CD14-positive monocyte (primary cell): ENCODE measurements around the gene ECE2. TPM values are rescaled to one million over a fixed set of nuclear protein-coding genes. Genes with fewer than 3 reads are reported as not detected.

Experiments
- DNase-seq, 3 donors: peaks; one replicate each; pipeline ENCODE4 v3.0.0-alpha.2; 2011 to 2022
- H2AFZ ChIP-seq: 2 replicates; pipeline ENCODE4 v1.6.0; 2012; ENCODE audit warnings: mild to moderate bottlenecking, low read depth, low read length, inconsistent platforms; ENCODE audit not compliant: insufficient read depth, poor library complexity, severe bottlenecking
- H3K27ac ChIP-seq, 2 donors: 1 replicate in 1 of 2; 2 replicates in 1 of 2; pipeline ENCODE4 v1.5.1; 2012 to 2013; ENCODE audit warnings: low read length in 2 of 2, control low read depth in 1 of 2, inconsistent platforms in 1 of 2, low read depth in 1 of 2, mild to moderate bottlenecking in 1 of 2
- H3K27me3 ChIP-seq, 2 donors: one replicate each; pipeline versions ENCODE4 v1.6.0 to v1.6.1; 2011 to 2013; ENCODE audit warnings: low read length in 2 of 2; ENCODE audit not compliant: control insufficient read depth in 2 of 2, insufficient read depth in 2 of 2
- H3K36me3 ChIP-seq, 2 donors: replicated peaks in 1 of 2; 1 replicate in 1 of 2; 2 replicates in 1 of 2; pipeline versions ENCODE4 v1.5.1 to v1.6.1; 2012 to 2013; ENCODE audit warnings: low read length in 2 of 2, control low read depth in 1 of 2, inconsistent platforms in 1 of 2, mild to moderate bottlenecking in 1 of 2; ENCODE audit not compliant: insufficient read depth in 2 of 2, control insufficient read depth in 1 of 2
- H3K4me1 ChIP-seq, 2 donors: 1 replicate in 1 of 2; 2 replicates in 1 of 2; pipeline versions ENCODE4 v1.5.1 to v1.6.1; 2012 to 2013; ENCODE audit warnings: low read length in 2 of 2, control low read depth in 1 of 2, inconsistent platforms in 1 of 2, mild to moderate bottlenecking in 1 of 2, moderate library complexity in 1 of 2; ENCODE audit not compliant: insufficient read depth in 2 of 2, control insufficient read depth in 1 of 2
- H3K4me2 ChIP-seq: replicated peaks from 2 replicates; pipeline ENCODE3; 2012; ENCODE audit warnings: low read length, moderate library complexity, mild to moderate bottlenecking; ENCODE audit not compliant: poor library complexity, severe bottlenecking; ENCODE audit errors: extremely low read depth
- H3K4me3 ChIP-seq, 3 experiments: fragments of 200-600 bp in 1 of 3; sonication (generic) in 1 of 3; replicated peaks in 1 of 3; 1 replicate in 2 of 3; 2 replicates in 1 of 3; pipeline ENCODE4 v1.5.1; 2011 to 2013; ENCODE audit warnings: low read length in 3 of 3, mild to moderate bottlenecking in 3 of 3, control low read depth in 2 of 3, low read depth in 2 of 3, inconsistent platforms in 1 of 3, moderate library complexity in 1 of 3
- H3K79me2 ChIP-seq: 2 replicates; pipeline ENCODE4 v1.6.0; 2012; ENCODE audit warnings: mild to moderate bottlenecking, control low read depth, inconsistent platforms, low read length, moderate library complexity; ENCODE audit not compliant: insufficient read depth
- H3K9ac ChIP-seq: 2 replicates; pipeline ENCODE4 v1.6.0; 2017; ENCODE audit warnings: low read length, mild to moderate bottlenecking; ENCODE audit not compliant: insufficient read depth, poor library complexity, severe bottlenecking
- H3K9me3 ChIP-seq, 2 donors: replicated peaks in 1 of 2; 1 replicate in 1 of 2; 2 replicates in 1 of 2; pipeline versions ENCODE4 v1.5.1 to v1.6.1; 2012 to 2013; ENCODE audit warnings: low read length in 2 of 2, control low read depth in 1 of 2; ENCODE audit not compliant: control insufficient read depth in 1 of 2, insufficient read depth in 1 of 2
- H4K20me1 ChIP-seq: 2 replicates; pipeline ENCODE4 v1.6.0; 2012; ENCODE audit warnings: mild to moderate bottlenecking, low read length, control low read depth, moderate library complexity; ENCODE audit not compliant: insufficient read depth
- H3K27ac Mint-ChIP-seq, 7 donors: one replicate each; pipeline ENCODE4 v1.8.0; 2020; ENCODE audit warnings: mild to moderate bottlenecking in 7 of 7, mixed read lengths in 7 of 7, moderate library complexity in 6 of 7, inconsistent platforms in 2 of 7
- H3K27me3 Mint-ChIP-seq, 3 donors: one replicate each; pipeline ENCODE4 v1.8.0; 2021 to 2022; ENCODE audit warnings: low read depth in 3 of 3, mild to moderate bottlenecking in 3 of 3, mixed read lengths in 3 of 3, moderate library complexity in 3 of 3, inconsistent platforms in 1 of 3
- H3K36me3 Mint-ChIP-seq, 2 donors: one replicate each; pipeline ENCODE4 v1.8.0; 2020; ENCODE audit warnings: mixed read lengths in 2 of 2, inconsistent platforms in 1 of 2, mild to moderate bottlenecking in 1 of 2
- H3K4me1 Mint-ChIP-seq: one replicate; pipeline ENCODE4 v1.8.0; 2020; ENCODE audit warnings: mild to moderate bottlenecking, mixed read lengths
- H3K4me3 Mint-ChIP-seq, 2 donors: one replicate each; pipeline ENCODE4 v1.8.0; 2020; ENCODE audit warnings: mild to moderate bottlenecking in 2 of 2, mixed read lengths in 2 of 2, moderate library complexity in 1 of 2
- H3K9me3 Mint-ChIP-seq, 7 donors: one replicate each; pipeline ENCODE4 v1.8.0; 2020 to 2022; ENCODE audit warnings: mixed read lengths in 7 of 7, mild to moderate bottlenecking in 6 of 7, moderate library complexity in 6 of 7, inconsistent platforms in 2 of 7
- WGBS: methylation state at CpG from one replicate; pipeline ENCODE4 v1.1.5; 2013; ENCODE audit warnings: missing lambda C conversion rate; ENCODE audit not compliant: insufficient coverage; 5-methylcytosine and 5-hydroxymethylcytosine counted together
- intact Hi-C, 2 donors: fragments of 100-400 bp; cut with micrococcal nuclease; formaldehyde crosslinking; loops; one replicate each; pipeline versions ENCODE4 v1.15.0 to v1.15.1; 2023
- polyA plus RNA-seq, 3 donors: library from polyadenylated mRNA; depleted of rRNA in 1 of 3; unstranded in 2 of 3; stranded (reverse) in 1 of 3; fragments of 300-500 nt in 2 of 3; fragments of >200 nt in 1 of 3; fragmentation: Illumina TruSeq in 2 of 3; gene quantifications; 1 replicate in 2 of 3; 2 replicates in 1 of 3; pipeline ENCODE4 v1.2.3, GENCODE V29; 2012 to 2021
- TF ChIP-seq, protein P1 (sequence below): fragments of 200-600 bp; IDR thresholded peaks from one replicate; pipeline ENCODE4 v1.8.0; 2022; ENCODE audit warnings: antibody characterized with exemption, mild to moderate bottlenecking

Gene ECE2
- polyA plus RNA-seq, 3 donors = not detected

DNA sequence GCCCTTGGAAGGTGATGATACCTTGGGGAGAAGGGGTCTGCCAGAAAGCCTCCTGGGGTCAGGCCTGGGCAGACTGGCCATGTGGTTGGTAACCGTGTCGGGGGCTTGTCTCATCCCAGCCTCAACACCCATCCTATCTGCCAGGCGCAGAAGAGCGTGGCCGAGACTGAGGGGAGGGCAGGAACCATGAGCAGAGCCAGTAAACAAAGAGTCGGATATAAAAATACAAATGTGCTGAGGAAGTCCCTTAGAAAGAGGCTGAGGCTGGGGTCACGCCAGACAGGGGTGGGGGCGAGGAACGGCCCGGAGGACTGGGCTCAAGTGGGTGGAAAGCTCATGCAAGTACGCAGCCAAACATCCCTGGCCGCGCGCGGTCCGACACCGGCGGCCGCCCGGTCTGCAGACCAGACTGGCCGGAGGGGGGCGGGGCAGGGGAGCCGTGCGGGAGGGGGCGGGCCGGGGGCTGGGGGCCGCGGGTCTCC lies 16.4 kb upstream of the ECE2 start:
- Histone ChIP-seq H2AFZ (no peak overlapping the region), H4K20me1 (peaks cover 16% of the 10 kb centered on the region), H3K4me1 (peaks cover 18 to 22% of the 10 kb centered on the region in 2 donors), H3K79me2 (no peaks in the 10 kb centered on the region), H3K4me2 (no peak overlapping the region), H3K9me3 (peaks cover 0 to 15% of the 10 kb centered on the region in 2 donors), H3K27me3 (peaks cover 35 to 54% of the 10 kb centered on the region in 2 donors), H3K36me3 (peaks cover 0 to 8% of the 10 kb centered on the region in 2 donors), H3K4me3 (no peak overlapping the region), H3K9ac (no peak overlapping the region), H3K27ac (no peak overlapping the region)
- TF ChIP-seq, protein P1, sequence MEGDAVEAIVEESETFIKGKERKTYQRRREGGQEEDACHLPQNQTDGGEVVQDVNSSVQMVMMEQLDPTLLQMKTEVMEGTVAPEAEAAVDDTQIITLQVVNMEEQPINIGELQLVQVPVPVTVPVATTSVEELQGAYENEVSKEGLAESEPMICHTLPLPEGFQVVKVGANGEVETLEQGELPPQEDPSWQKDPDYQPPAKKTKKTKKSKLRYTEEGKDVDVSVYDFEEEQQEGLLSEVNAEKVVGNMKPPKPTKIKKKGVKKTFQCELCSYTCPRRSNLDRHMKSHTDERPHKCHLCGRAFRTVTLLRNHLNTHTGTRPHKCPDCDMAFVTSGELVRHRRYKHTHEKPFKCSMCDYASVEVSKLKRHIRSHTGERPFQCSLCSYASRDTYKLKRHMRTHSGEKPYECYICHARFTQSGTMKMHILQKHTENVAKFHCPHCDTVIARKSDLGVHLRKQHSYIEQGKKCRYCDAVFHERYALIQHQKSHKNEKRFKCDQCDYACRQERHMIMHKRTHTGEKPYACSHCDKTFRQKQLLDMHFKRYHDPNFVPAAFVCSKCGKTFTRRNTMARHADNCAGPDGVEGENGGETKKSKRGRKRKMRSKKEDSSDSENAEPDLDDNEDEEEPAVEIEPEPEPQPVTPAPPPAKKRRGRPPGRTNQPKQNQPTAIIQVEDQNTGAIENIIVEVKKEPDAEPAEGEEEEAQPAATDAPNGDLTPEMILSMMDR = no peak
- H3K27me3 Mint-ChIP-seq = peaks cover 46 to 59% (median 58%) of the 10 kb centered on the region in 3 donors
- DNase-seq = no peak
- 17% methylated on average over 5 of the region's 28 CpGs for WGBS
- peaks cover 23% of the 10 kb centered on the region for H3K4me1 Mint-ChIP-seq
- no peak overlapping the region for H3K27ac Mint-ChIP-seq
- peaks cover 0 to 35% (median 18%) of the 10 kb centered on the region in 7 donors for H3K9me3 Mint-ChIP-seq
- peaks cover 25 to 38% of the 10 kb centered on the region in 2 donors for H3K36me3 Mint-ChIP-seq
- H3K4me3 Mint-ChIP-seq = peak overlapping the region in 1 of 2 donors; percentile 89
- intact Hi-C loops = loop anchor here in 1 of 2 donors (10.0 kb wide), 1 partner anchor 365 kb away; no protein-coding TSS in a partner anchor

DNA sequence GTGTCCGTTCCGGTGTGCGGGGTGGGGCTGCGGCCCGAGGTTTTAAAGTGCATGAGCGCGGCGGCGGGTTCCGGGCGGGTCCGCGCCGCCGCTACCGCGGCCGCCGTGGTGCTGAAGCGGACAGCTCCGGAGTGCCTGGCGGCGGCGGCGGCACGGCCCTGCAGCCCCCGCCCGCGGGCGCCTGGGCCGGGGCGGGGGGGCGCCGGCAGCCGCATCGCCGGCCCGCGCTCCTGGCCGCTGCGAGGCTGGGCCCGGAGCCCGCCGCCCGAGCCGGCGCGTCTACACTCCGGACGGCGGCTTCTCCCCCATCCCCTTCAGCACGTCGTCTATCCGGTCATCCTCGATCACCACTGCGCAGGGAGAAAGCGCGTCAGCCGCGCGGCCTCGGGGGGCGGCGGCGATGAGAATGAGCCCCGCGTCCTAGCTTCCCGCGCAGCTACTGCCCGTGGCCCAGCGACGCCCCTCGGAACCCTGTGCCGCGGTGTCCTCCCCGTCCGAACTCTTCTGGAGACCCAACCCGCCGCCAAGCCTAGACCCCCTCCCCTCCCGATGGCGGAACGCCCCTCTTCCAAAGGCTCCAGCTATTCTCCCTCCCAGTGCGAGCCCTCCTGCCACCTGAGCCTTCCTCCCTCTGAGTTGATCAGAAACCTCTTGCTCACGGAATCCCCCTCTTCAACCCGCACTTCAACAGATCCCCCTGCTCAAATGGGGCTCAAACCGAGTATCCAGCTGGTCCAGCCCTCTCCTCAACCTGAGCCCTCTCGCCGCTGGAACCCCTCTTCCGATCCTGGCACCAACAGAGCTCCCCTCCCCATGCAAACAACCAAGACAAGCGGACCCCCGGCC lies 15.7 kb upstream of the ECE2 start:
- H4K20me1 ChIP-seq = peaks cover 16% of the 10 kb centered on the region
- H3K27me3 ChIP-seq = peaks cover 37 to 61% of the 10 kb centered on the region in 2 donors
- no peaks in the 10 kb centered on the region for H3K79me2 ChIP-seq
- 1% methylated on average over 91 of the region's 91 CpGs for WGBS
- peak overlapping the region in 2 of 7 donors; percentile 40 to 49 for H3K27ac Mint-ChIP-seq
- H3K4me3 Mint-ChIP-seq = peak overlapping the region; percentile 70 to 88
- H3K27ac ChIP-seq = no peak overlapping the region
- H3K9ac ChIP-seq = no peak overlapping the region
- H3K27me3 Mint-ChIP-seq = peaks cover 53 to 65% (median 64%) of the 10 kb centered on the region in 3 donors
- H2AFZ ChIP-seq = no peak overlapping the region
- peaks cover 18 to 22% of the 10 kb centered on the region in 2 donors for H3K4me1 ChIP-seq
- TF ChIP-seq, protein P1 = no peak
- H3K4me1 Mint-ChIP-seq = peaks cover 23% of the 10 kb centered on the region
- peaks cover 0 to 8% of the 10 kb centered on the region in 2 donors for H3K36me3 ChIP-seq
- peaks cover 25 to 38% of the 10 kb centered on the region in 2 donors for H3K36me3 Mint-ChIP-seq
- no peak for DNase-seq
- no peak overlapping the region for H3K4me3 ChIP-seq
- H3K4me2 ChIP-seq = peak overlapping the region; percentile 74
- peaks cover 0 to 35% (median 18%) of the 10 kb centered on the region in 7 donors for H3K9me3 Mint-ChIP-seq
- intact Hi-C loops = loop anchor here in 1 of 2 donors (10.0 kb wide), 1 partner anchor 365 kb away; no protein-coding TSS in a partner anchor
- peaks cover 0 to 15% of the 10 kb centered on the region in 2 donors for H3K9me3 ChIP-seq
